ENCODE results near the gene ALK.

ALK gene

DNA sequence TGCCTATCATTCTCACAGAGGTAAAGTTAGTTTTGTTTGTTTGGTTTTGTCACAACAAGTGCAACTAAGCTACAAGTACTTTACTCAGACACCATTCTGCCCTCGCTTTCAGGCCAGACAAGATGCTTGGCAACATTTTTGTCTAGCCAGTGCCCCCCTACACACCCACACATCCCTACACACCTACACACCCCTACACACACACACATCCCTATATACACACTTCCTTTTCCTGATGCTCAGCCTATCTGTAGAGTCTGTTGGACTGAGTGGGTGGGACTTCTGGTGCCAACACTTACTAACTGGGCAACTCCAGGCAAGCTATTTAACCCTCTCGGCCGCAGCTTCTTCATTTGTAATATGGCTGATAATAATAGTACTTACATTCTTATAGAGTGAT lies 161.4 kb downstream of the ALK start:
- Histone ChIP-seq H3K27ac (no peak overlapping the region), H4K20me1 (ENCODE audit: insufficient read depth) (no peaks in the 10 kb centered on the region), H3K4me3 (IDR thresholded peaks at IDR 0.05; ENCODE audit: insufficient read depth, low read depth, low read length) (no peak overlapping the region), H2AFZ (ENCODE audit: low read depth) (no peak overlapping the region), H3K9ac (no peak overlapping the region), H3K4me2 (no peak overlapping the region), H3K79me2 (ENCODE audit: insufficient read depth, low read depth) (no peaks in the 10 kb centered on the region), H3K36me3 (ENCODE audit: insufficient read depth) (no peaks in the 10 kb centered on the region), H3K4me1 (ENCODE audit: low read depth, poor library complexity, severe bottlenecking) (no peaks in the 10 kb centered on the region), H3K27me3 (ENCODE audit: insufficient read depth, low read depth) (no peaks in the 10 kb centered on the region)
- TF ChIP-seq, protein P1, sequence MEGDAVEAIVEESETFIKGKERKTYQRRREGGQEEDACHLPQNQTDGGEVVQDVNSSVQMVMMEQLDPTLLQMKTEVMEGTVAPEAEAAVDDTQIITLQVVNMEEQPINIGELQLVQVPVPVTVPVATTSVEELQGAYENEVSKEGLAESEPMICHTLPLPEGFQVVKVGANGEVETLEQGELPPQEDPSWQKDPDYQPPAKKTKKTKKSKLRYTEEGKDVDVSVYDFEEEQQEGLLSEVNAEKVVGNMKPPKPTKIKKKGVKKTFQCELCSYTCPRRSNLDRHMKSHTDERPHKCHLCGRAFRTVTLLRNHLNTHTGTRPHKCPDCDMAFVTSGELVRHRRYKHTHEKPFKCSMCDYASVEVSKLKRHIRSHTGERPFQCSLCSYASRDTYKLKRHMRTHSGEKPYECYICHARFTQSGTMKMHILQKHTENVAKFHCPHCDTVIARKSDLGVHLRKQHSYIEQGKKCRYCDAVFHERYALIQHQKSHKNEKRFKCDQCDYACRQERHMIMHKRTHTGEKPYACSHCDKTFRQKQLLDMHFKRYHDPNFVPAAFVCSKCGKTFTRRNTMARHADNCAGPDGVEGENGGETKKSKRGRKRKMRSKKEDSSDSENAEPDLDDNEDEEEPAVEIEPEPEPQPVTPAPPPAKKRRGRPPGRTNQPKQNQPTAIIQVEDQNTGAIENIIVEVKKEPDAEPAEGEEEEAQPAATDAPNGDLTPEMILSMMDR (conservative IDR thresholded peaks at IDR 0.05; ENCODE audit: low read depth, low read length) = no peak

DNA sequence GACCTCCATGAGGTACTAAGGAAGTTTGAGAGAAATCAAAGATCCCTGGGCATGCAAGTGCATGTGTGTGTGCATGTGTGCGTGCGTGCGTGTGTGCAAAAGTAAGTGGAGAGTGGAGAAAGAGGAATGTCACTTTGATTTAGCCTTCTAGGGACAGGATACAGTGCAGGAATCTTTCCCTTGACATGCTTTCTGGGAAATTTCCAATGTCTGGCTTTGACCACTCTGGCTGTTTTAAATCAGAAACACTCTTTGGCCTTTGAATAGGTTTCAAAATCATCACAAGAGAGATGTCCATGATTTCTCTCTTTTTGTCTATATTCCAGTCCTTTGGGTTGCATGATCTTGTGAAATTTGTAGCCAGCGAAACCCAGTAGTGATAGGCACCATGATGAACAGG lies 162.0 kb downstream of the ALK start:
- no peak overlapping the region for H3K4me2 ChIP-seq
- no peak overlapping the region for H3K9ac ChIP-seq
- no peaks in the 10 kb centered on the region for H3K4me1 ChIP-seq (ENCODE audit: low read depth, poor library complexity, severe bottlenecking)
- no peak overlapping the region for H3K27ac ChIP-seq
- H3K4me3 ChIP-seq (IDR thresholded peaks at IDR 0.05; ENCODE audit: insufficient read depth, low read depth, low read length) = no peak overlapping the region
- no peaks in the 10 kb centered on the region for H3K36me3 ChIP-seq (ENCODE audit: insufficient read depth)
- TF ChIP-seq, protein P1 (conservative IDR thresholded peaks at IDR 0.05; ENCODE audit: low read depth, low read length) = no peak
- H3K79me2 ChIP-seq (ENCODE audit: insufficient read depth, low read depth) = no peaks in the 10 kb centered on the region
- no peak overlapping the region for H2AFZ ChIP-seq (ENCODE audit: low read depth)
- H3K27me3 ChIP-seq (ENCODE audit: insufficient read depth, low read depth) = no peaks in the 10 kb centered on the region
- no peaks in the 10 kb centered on the region for H4K20me1 ChIP-seq (ENCODE audit: insufficient read depth)

DNA sequence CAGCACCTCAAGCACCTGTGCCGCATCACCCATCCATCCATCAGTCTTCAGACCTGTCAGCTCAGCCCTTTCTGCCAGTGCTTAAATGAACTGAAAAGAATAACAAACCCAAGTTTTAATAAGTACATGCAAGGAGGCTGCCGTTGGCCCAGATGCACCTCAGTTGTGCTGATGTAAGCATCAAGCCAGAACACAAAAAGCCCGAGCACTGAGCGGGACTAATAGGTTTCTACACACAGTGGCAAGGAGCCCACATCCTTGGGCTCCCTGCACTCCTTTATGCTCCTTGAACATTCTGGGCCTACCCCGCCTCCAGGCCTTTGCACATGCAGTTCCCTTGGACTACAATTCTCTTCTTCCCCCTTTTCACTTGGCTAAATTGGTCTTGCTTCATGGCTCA lies 165.6 kb downstream of the ALK start:
- Histone ChIP-seq H3K27ac (no peak overlapping the region), H3K79me2 (ENCODE audit: insufficient read depth, low read depth) (no peaks in the 10 kb centered on the region), H3K4me3 (IDR thresholded peaks at IDR 0.05; ENCODE audit: insufficient read depth, low read depth, low read length) (no peak overlapping the region), H2AFZ (ENCODE audit: low read depth) (no peak overlapping the region), H3K27me3 (ENCODE audit: insufficient read depth, low read depth) (no peaks in the 10 kb centered on the region), H3K9ac (no peak overlapping the region), H3K4me1 (ENCODE audit: low read depth, poor library complexity, severe bottlenecking) (no peaks in the 10 kb centered on the region), H3K36me3 (ENCODE audit: insufficient read depth) (no peaks in the 10 kb centered on the region), H3K4me2 (no peak overlapping the region), H4K20me1 (ENCODE audit: insufficient read depth) (no peaks in the 10 kb centered on the region)
- TF ChIP-seq, protein P1 (conservative IDR thresholded peaks at IDR 0.05; ENCODE audit: low read depth, low read length) = no peak

DNA sequence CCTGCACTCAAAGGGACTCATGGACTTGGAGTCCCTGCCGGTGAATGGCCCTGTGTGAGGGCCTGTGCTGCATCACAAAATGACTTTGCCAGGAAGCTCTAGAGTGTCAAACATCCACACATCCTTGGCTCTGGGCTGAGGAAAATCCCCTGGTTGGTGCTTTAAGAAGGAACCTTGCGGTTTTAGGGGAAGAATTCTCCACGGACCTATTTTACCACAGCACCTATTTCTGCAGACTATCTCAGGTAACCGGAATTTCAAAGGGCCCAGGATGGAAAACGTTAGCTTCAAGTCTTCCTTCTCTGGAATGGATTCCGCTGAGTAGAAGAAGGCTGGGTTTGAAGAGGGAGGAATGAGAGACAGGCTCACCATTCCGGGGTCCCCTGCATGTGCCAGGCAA lies 166.2 kb downstream of the ALK start:
- no peaks in the 10 kb centered on the region for H4K20me1 ChIP-seq (ENCODE audit: insufficient read depth)
- H3K27ac ChIP-seq = no peak overlapping the region
- no peaks in the 10 kb centered on the region for H3K27me3 ChIP-seq (ENCODE audit: insufficient read depth, low read depth)
- H3K4me2 ChIP-seq = no peak overlapping the region
- no peak overlapping the region for H3K9ac ChIP-seq
- no peaks in the 10 kb centered on the region for H3K4me1 ChIP-seq (ENCODE audit: low read depth, poor library complexity, severe bottlenecking)
- no peaks in the 10 kb centered on the region for H3K36me3 ChIP-seq (ENCODE audit: insufficient read depth)
- H2AFZ ChIP-seq (ENCODE audit: low read depth) = no peak overlapping the region
- no peak overlapping the region for H3K4me3 ChIP-seq (IDR thresholded peaks at IDR 0.05; ENCODE audit: insufficient read depth, low read depth, low read length)
- TF ChIP-seq, protein P1 (conservative IDR thresholded peaks at IDR 0.05; ENCODE audit: low read depth, low read length) = no peak
- H3K79me2 ChIP-seq (ENCODE audit: insufficient read depth, low read depth) = no peaks in the 10 kb centered on the region
